ENCODE data around the gene PDE6A.

The PDE6A gene

DNA sequence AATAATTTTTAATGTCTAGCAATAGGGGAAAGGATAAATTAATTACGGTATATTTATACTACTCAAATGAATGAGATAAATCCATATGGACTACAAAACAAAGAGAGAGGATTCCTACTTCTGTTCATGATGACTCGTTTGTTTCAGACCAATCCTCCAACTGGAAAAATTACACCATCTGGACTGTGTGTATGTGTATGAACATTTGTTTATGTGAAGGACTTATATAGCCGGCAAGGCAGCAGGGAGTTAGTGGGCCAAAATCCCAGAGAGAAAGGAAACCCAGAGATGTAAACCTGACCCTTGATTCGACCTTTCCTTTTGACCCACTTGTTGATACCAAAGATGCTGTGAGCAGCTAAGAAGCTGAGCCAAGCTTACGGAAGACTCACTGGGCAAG is 20.1 kb downstream of the PDE6A start:
- no peak for DNase-seq

GRCh38 chr5:149922950-149923349 is 21.6 kb downstream of the PDE6A start:
- no peak for DNase-seq

- no peak for DNase-seq
These were observed 23.0 kb downstream of the PDE6A start for GRCh38 chr5:149921597-149921996.

- no peak for DNase-seq
These were observed 27.4 kb downstream of the PDE6A start for GRCh38 chr5:149917073-149917676.

GRCh38 chr5:149916334-149917072 is 28.1 kb downstream of the PDE6A start:
- no peak for DNase-seq

GRCh38 chr5:149915392-149916260 is 29.0 kb downstream of the PDE6A start:
- DNase-seq: no peak

GRCh38 chr5:149913436-149914419 is 30.9 kb downstream of the PDE6A start:
- DNase-seq: no peak

GRCh38 chr5:149912226-149912871 is 32.2 kb downstream of the PDE6A start:
- DNase-seq: no peak

DNA sequence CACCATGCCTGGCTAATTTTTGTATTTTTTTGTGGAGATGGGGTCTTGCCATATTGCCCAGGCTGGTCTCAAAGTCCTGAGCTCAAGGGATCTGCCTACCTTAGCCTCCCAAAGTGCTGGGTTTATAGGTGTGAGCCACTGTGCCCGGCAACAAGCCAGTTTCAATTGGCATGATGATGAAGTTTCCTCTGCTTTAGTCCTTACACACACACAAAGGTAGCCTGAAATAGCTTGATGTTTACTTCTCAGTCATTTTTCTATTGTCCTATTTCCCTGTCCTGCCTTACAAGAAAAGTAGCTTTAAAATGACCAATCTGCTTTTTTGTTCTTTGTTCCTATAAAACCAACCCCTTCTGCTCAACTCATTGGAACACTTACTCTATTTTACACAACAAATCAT is 33.6 kb downstream of the PDE6A start:
- DNase-seq: no peak

GRCh38 chr5:149907828-149908227 is 36.8 kb downstream of the PDE6A start:
- DNase-seq: no peak

- DNase-seq: peak; percentile 15
These were observed 39.6 kb downstream of the PDE6A start for GRCh38 chr5:149904977-149905376.

DNA sequence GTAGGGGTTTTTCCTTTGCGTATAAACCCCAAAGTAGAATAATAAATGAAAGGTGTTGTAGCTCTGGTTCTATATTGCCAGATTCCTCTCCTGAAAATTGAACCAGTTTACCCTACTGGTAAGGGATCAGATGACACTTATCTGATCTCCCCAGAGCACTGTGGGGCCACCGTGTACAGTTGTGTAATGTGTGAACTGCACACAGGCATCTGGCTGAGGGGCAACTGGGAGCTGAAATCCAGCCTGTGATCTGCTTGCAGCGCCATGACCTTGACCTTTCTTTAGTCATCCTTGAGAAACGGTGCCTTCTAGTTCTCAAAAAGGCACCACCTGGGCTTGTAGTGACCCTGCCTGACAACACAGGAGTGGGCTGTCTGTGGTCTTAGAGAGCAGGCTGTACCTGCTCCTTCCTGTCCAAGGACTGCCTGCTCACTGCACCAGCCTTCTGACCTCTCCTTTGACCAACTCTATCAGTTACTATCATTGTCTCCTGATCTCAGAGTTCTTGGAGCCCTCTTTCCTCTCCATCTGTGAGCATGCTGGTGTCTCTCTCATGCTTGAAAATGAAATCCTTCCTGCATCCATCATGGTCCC is 40.2 kb downstream of the PDE6A start:
- no peak for DNase-seq

DNA sequence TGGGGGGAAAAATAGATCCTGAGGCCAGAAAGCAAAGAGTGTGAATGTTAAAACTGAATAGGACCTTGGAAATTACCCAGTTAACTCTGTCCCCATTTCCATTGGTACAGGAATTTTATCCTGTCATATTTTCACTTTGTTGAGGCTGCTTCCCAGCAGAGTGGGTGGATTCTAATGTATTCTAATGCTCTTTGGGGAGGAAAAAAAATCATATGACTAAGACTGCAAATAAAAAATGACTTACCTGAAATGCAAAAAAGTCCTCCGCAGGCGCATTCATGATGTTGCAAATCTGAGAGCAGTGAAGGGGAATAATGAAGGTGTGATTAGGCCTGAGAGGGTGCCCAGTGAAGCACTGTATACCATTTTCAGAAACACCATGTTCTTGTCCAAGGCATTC is 41.2 kb downstream of the PDE6A start:
- DNase-seq: no peak

DNA sequence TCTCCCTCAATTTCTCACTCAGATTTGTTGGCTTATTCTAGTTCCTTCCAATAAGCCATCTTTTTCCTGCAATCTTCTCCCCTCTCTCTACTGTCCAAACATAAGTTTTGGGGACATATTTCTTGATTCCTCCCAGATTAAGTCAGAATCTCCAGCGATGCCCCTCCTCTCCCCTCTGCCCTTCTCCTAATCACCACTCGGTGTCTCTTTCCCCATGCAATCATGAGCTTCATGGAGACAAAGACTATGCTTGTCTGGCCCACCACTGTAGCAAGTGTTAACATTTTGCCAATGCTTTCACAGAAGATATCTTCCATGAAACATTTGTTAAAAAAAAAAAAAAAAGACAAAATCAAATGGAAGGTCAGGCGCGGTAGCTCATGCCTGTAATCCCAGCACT is 42.4 kb downstream of the PDE6A start:
- DNase-seq: no peak

- DNase-seq: peak; percentile 24
These were observed 43.1 kb downstream of the PDE6A start for GRCh38 chr5:149901511-149901910.

- no peak for DNase-seq
These were observed 44.2 kb downstream of the PDE6A start for GRCh38 chr5:149900390-149900789.

DNA sequence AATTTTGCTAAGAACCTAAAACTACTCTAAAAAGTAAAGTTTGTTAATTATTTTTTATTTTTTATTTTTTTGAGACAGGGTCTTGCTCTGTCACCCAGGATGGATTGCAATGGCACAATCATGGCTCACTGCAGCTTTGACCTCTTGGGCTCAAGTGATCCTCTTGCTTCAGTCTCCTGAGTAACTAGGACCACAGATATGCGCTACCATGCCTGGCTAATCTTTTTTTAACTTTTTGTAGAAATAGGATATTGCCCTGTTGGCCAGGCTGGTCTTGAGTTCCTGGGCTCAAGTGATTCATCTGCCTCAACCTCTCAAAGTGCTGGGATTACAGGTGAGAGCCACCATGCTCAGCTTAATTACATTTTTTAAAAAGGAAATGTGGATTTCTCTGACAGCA is 45.8 kb downstream of the PDE6A start:
- DNase-seq: no peak

DNA sequence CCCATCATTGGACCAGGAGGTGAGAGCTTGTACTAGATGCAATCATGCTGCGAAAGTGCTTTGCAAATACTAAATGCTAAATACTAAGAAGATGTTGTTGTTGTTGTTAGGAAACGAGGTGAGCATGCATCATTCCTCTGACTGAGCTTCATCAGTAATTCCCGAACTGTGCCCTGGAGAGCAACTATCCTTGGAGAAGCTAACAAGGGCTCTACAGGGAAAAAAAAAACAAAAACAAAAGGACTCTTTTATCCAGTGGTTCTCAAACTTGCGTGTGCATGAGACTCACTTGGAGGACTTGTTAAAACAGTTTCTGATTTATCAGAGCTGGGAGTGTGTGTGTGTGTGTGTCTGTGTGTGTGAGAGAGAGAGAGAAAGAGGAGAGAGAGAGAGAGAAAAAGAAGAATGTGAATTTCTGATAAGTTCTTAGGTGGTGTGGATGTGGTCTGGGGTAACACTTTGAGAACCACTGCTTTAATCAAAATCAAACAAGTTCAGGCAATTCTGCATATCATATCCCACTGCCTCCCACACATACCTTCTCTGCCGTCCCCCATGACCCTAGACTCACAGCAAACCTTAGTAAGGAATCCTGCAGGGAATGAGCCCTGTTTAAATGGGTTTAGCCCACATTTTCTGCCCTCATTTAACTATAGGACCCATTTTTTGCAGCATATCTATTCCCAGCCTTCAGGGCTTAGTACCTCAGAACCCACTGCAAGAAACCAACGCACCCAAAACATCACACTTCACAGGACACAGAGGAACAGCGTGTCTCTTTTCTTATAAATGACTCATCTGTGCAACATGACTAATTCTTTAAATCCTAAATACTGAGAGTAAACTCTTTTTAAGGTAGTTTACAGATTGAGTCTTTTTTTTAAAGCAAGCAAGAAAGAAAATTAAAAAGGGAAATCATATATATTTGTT is 48.9 kb downstream of the PDE6A start:
- peak; percentile 57 for DNase-seq

GRCh38 chr5:149894237-149894636 is 50.4 kb downstream of the PDE6A start:
- DNase-seq: no peak

GRCh38 chr5:149893403-149893931 is 51.1 kb downstream of the PDE6A start:
- no peak for DNase-seq
